OCI-LY7 (cell line): ENCODE data around the gene OR13A1. TPM values are rescaled to one million over a fixed set of nuclear protein-coding genes. Genes with fewer than 3 reads are reported as not detected.

ENCODE experiments used
- BruUV-seq: library from RNA; stranded (reverse); fragments of 400-500 nt; replicated peaks from 2 replicates; lab custom pipeline; 2021; lab: Mats Ljungman, UMichigan
- CTCF ChIA-PET: fragments of 300-600 bp; sonication (Branson Sonifier 250); formaldehyde crosslinking; loops from one replicate; lab custom pipeline; 2022; ENCODE audit warnings: antibody characterized with exemption; ENCODE audit not compliant: unreplicated experiment; lab: Charles Lee
- POLR2A ChIA-PET: fragments of 300-600 bp; sonication (Branson Sonifier 250); formaldehyde crosslinking; loops from one replicate; lab custom pipeline; 2022; ENCODE audit warnings: antibody characterized with exemption; lab: Charles Lee
- DNase-seq: peaks from one replicate; pipeline ENCODE4 v3.0.0-alpha.2; 2015; ENCODE audit warnings: low spot score
- H2AFZ ChIP-seq: fragments of 200-600 bp; sonication (generic), shearing (Covaris generic); 2 replicates; pipeline ENCODE4 v1.6.1; 2014; ENCODE audit warnings: mild to moderate bottlenecking, antibody characterized with exemption, low read length, moderate library complexity
- H3K27ac ChIP-seq: fragments of 200-600 bp; sonication (generic); 2 replicates; pipeline ENCODE4 v1.5.1; 2014; ENCODE audit warnings: mixed run types, low read depth, mild to moderate bottlenecking, moderate library complexity, low read length, inconsistent platforms; ENCODE audit not compliant: poor library complexity, severe bottlenecking
- H3K36me3 ChIP-seq: fragments of 200-600 bp; sonication (generic); 2 replicates; pipeline ENCODE4 v1.6.1; 2014; ENCODE audit warnings: mild to moderate bottlenecking, antibody characterized with exemption, low read length, moderate library complexity, mixed read lengths; ENCODE audit not compliant: insufficient read depth
- H3K4me1 ChIP-seq: fragments of 200-600 bp; sonication (generic); 2 replicates; pipeline ENCODE4 v1.5.1; 2014; ENCODE audit warnings: mild to moderate bottlenecking, low read length; ENCODE audit not compliant: insufficient read depth, poor library complexity, severe bottlenecking
- H3K4me2 ChIP-seq: fragments of 200-600 bp; sonication (generic); 2 replicates; pipeline ENCODE4 v1.6.1; 2014; ENCODE audit warnings: mild to moderate bottlenecking, low read length
- H3K4me3 ChIP-seq: fragments of 200-600 bp; sonication (generic); 2 replicates; pipeline ENCODE4 v1.5.1; 2014; ENCODE audit warnings: mild to moderate bottlenecking, low read depth, low read length; ENCODE audit not compliant: poor library complexity, severe bottlenecking
- H3K79me2 ChIP-seq: fragments of 200-600 bp; sonication (generic); 2 replicates; pipeline ENCODE4 v1.6.1; 2016; ENCODE audit warnings: low read depth, mild to moderate bottlenecking, low read length, moderate library complexity, mixed read lengths; ENCODE audit not compliant: insufficient read depth
- H3K9me2 ChIP-seq: fragments of 200-600 bp; sonication (generic); 2 replicates; pipeline ENCODE4 v1.6.1; 2016; ENCODE audit warnings: mild to moderate bottlenecking, low read length, mixed read lengths; ENCODE audit not compliant: insufficient read depth
- H3K9me3 ChIP-seq: fragments of 200-600 bp; sonication (generic); 2 replicates; pipeline ENCODE4 v1.6.1; 2014; ENCODE audit warnings: mild to moderate bottlenecking, mixed run types, low read length, mixed read lengths
- H4K20me1 ChIP-seq: fragments of 200-600 bp; sonication (generic); 2 replicates; pipeline ENCODE4 v1.6.1; 2014; ENCODE audit warnings: mild to moderate bottlenecking, antibody characterized with exemption, low read length, moderate library complexity, mixed read lengths; ENCODE audit not compliant: insufficient read depth
- EZH2phosphoT487 ChIP-seq: fragments of 200-600 bp; sonication (generic); IDR thresholded peaks from 2 replicates; pipeline ENCODE4 v1.6.1; 2018; ENCODE audit warnings: low read depth, borderline replicate concordance, mild to moderate bottlenecking, mixed run types, antibody characterized with exemption, low read length, moderate library complexity, mixed read lengths
- intact Hi-C: fragments of 100-400 bp; cut with micrococcal nuclease; formaldehyde crosslinking; loops from one replicate; pipeline ENCODE4 v1.10.0; 2022; ENCODE audit not compliant: unreplicated experiment
- total RNA-seq, 2 experiments: library from RNA; depleted of rRNA in 1 of 2; stranded (reverse); fragments of >200 nt in 1 of 2; shearing (Covaris generic) in 1 of 2; gene quantifications; 2 replicates each; pipeline ENCODE4 v1.2.3, GENCODE V29; 2014 to 2022
- TF ChIP-seq, protein P1 (sequence below): fragments of 200-600 bp; sonication (generic); conservative IDR thresholded peaks from 2 replicates; pipeline ENCODE4 v1.5.1; 2014; ENCODE audit warnings: mild to moderate bottlenecking, antibody characterized with exemption, low read length, moderate library complexity, mixed read lengths

OR13A1 gene
- total RNA-seq, 2 experiments from 2014 or later, result 14.4 to 17.4 TPM

DNA sequence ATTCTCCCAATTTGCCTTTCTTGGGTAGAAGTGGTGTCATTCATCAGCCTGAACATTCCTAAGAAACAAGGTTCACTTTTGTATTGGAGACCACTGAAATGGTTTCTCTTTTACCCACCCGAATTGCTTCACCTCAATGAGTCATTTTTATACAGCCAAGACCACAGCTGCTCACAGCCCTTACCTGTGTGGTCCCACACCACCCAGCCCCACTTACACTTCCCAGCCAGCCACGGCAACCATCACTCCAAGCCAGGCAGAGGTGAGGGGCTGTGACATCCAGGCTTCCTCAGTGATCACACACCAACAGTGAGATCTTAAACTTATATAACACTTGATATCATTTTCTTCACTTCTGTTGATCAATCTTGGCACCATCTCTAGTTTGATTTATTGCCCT is 20.7 kb downstream of the OR13A1 start:
- no peak overlapping the region for H3K4me3 ChIP-seq
- H2AFZ ChIP-seq, result no peak overlapping the region
- intact Hi-C loops, result no loop called here
- POLR2A ChIA-PET, result no interaction called here
- CTCF ChIA-PET, result no interaction called here
- H3K27ac ChIP-seq, result no peak overlapping the region
- BruUV-seq, result no TSS peak
- no peaks in the 10 kb centered on the region for H3K79me2 ChIP-seq
- peaks cover 6% of the 10 kb centered on the region; the same call in 1 of the 2 replicates for H3K9me3 ChIP-seq
- H3K36me3 ChIP-seq, result no peaks in the 10 kb centered on the region; the same call in 1 of the 2 replicates
- TF ChIP-seq, protein P1, sequence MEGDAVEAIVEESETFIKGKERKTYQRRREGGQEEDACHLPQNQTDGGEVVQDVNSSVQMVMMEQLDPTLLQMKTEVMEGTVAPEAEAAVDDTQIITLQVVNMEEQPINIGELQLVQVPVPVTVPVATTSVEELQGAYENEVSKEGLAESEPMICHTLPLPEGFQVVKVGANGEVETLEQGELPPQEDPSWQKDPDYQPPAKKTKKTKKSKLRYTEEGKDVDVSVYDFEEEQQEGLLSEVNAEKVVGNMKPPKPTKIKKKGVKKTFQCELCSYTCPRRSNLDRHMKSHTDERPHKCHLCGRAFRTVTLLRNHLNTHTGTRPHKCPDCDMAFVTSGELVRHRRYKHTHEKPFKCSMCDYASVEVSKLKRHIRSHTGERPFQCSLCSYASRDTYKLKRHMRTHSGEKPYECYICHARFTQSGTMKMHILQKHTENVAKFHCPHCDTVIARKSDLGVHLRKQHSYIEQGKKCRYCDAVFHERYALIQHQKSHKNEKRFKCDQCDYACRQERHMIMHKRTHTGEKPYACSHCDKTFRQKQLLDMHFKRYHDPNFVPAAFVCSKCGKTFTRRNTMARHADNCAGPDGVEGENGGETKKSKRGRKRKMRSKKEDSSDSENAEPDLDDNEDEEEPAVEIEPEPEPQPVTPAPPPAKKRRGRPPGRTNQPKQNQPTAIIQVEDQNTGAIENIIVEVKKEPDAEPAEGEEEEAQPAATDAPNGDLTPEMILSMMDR, result no peak
- TF ChIP-seq EZH2phosphoT487, result no peak
- no peaks in the 10 kb centered on the region for H3K4me1 ChIP-seq
- no peak overlapping the region for H3K4me2 ChIP-seq
- H4K20me1 ChIP-seq, result no peaks in the 10 kb centered on the region
- H3K9me2 ChIP-seq, result no peaks in the 10 kb centered on the region
- DNase-seq, result no peak

DNA sequence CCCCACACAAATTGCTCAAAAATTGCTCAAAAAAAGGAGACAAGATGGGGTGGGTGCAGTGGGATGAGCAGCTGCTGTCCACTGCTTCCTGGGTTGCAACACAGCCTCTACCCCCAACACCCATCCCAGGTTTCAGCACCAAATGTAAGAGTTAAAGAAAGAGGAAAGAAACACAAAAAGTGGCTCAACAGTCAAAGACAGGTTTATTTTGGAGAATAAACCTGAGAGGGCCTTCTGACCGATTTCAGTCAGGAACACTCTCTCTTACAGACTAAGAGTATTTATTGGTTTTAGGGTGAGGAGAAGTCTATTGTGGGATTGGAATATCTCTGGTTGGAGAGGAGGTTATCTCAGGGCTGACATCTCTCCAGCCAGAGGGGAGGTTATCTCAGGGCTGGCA is 28.4 kb downstream of the OR13A1 start:
- DNase-seq, result no peak

GRCh38 chr10:45282061-45282460 is 33.3 kb downstream of the OR13A1 start:
- H3K36me3 ChIP-seq, result no peaks in the 10 kb centered on the region
- H3K27ac ChIP-seq, result no peak overlapping the region
- H3K4me2 ChIP-seq, result no peak overlapping the region
- no peak overlapping the region for H3K4me3 ChIP-seq
- H4K20me1 ChIP-seq, result no peaks in the 10 kb centered on the region
- no peak overlapping the region for H2AFZ ChIP-seq
- H3K9me3 ChIP-seq, result no peaks in the 10 kb centered on the region
- no peak for TF ChIP-seq EZH2phosphoT487
- TF ChIP-seq, protein P1, result peak; percentile 28; the same call in 1 of the 2 replicates
- H3K4me1 ChIP-seq, result no peaks in the 10 kb centered on the region
- no peaks in the 10 kb centered on the region for H3K9me2 ChIP-seq
- intact Hi-C loops, result no loop called here
- CTCF ChIA-PET, result no interaction called here
- POLR2A ChIA-PET, result interaction anchor here (1.0 kb wide), 1 partner anchor 10 kb away, joined by 3 read pairs; no protein-coding TSS in a partner anchor
- H3K79me2 ChIP-seq, result no peaks in the 10 kb centered on the region
- BruUV-seq, result no TSS peak
- DNase-seq, result peak; percentile 10

More for the DNA sequence above, 28.4 kb downstream of the OR13A1 start:
- Histone ChIP-seq H3K9me3 (no peaks in the 10 kb centered on the region), H3K4me2 (no peak overlapping the region), H3K4me1 (no peaks in the 10 kb centered on the region), H3K79me2 (no peaks in the 10 kb centered on the region), H4K20me1 (no peaks in the 10 kb centered on the region), H2AFZ (no peak overlapping the region), H3K36me3 (no peaks in the 10 kb centered on the region; the same call in 1 of the 2 replicates), H3K9me2 (no peaks in the 10 kb centered on the region), H3K4me3 (no peak overlapping the region), H3K27ac (no peak overlapping the region)
- CTCF ChIA-PET, result no interaction called here
- no TSS peak for BruUV-seq
- TF ChIP-seq, protein P1, result no peak
- no peak for TF ChIP-seq EZH2phosphoT487
- intact Hi-C loops, result no loop called here
- POLR2A ChIA-PET, result no interaction called here
